ENCODE data around the gene GUCA2A.

The GUCA2A gene

GRCh38 chr1:42133809-42134526 is 30.6 kb downstream of the GUCA2A start:
- DNase-seq (ENCODE audit: low read depth in 3 of 3, low spot score in 1 of 3): no peak

DNA sequence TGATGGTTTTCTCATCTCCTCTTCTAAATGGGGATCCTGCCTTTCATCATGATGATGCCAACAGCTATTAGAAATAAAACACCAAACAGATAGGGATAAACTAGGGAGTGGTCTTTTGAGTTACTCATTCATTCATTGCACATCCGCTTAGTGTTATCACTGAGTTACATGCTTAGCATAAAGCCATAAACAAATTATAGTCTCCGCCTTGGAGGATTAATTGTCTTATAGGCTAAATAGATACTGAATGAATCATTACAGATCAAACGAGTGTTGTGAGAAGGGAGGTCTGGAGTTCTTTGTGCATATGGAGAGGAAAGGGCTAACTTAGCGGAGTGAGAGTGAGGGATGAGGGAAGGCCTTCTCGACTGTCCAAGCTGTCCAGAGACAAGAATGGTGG is 31.2 kb downstream of the GUCA2A start:
- DNase-seq (ENCODE audit: low read depth in 3 of 3, low spot score in 1 of 3): no peak

- no peak for DNase-seq (ENCODE audit: low read depth in 3 of 3, low spot score in 1 of 3)
Measured at GRCh38 chr1:42130061-42130660, 34.4 kb downstream of the GUCA2A start.

GRCh38 chr1:42128964-42129363 is 35.6 kb downstream of the GUCA2A start:
- no peak for DNase-seq (ENCODE audit: low read depth in 3 of 3, low spot score in 1 of 3)

- DNase-seq (ENCODE audit: low read depth in 3 of 3, low spot score in 1 of 3): no peak
Measured at GRCh38 chr1:42128499-42128898, 36.0 kb downstream of the GUCA2A start.

DNA sequence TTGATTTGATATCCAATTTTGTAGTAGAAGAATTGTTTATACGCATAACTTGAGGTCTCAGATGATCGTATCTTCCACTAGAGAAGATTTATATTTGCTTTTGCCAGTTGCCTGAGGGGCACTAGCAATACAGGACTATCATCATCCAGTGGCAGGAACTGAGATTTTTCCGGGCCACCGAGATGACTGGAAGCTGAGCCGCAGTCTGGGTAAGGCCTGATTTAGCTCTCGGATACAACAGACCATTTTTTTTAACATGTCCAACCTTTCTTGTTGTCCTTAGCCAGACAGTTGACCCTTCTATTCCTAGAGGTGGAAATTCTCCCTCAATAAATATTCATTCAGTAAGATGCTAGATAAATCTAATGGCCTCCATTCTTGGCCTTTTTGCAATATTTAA is 36.8 kb downstream of the GUCA2A start:
- DNase-seq (ENCODE audit: low read depth in 3 of 3, low spot score in 1 of 3): no peak

DNA sequence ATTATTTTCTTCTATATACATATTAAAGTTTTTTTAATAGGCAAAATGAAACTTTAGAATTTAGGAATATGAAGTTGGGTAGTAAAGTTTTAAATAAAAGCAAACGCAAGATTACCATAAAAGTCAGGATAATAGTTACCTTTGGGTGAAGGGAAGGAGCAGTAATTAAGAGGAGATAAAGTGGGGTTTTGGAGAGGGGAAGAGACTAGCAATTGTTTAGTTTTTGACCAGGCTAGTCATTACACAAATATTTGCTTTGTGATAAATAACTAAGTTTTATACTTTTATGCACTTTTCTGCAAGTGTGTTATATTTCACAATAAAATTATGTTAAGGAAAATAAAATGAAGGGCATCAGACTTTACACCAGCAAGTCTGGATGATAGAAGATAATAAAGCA is 39.0 kb downstream of the GUCA2A start:
- DNase-seq (ENCODE audit: low read depth in 3 of 3, low spot score in 1 of 3): no peak

DNA sequence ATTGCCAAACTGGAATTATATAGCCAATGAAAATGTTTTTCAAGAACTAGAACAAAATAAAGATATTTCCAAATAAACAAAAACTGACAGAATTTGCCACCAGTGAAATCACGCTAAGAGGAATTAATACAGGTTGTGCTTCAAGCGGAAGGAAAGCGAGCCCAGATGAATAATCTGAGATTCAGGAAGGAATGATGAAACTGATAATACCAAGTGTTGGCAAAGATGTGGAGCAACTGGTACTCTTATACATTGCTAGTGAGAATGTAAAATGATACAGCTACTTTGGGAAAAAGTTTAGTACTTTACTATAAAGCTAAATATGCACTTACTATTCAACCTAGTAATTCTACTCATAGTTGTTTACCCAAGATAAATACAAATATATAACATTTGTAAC is 42.1 kb downstream of the GUCA2A start:
- no peak for DNase-seq (ENCODE audit: low read depth in 3 of 3, low spot score in 1 of 3)

DNA sequence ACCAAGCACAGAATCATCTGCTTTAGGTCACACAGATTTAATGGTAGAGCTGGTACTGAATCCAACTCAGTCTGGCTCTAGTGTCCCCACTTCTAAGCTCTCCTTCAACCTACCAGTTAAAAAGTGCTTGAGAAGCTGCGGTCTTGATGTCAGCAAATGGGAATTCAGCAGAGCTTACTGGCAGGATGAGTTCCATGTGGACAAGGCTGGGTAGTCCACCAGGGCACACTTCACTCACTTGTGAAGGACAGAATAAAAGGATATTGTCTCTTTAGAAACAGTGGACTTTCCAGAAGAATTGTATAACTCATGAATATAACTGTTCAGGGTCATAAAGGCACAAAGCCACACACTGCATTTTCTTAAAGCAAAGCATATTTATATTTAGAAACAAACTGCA is 46.4 kb downstream of the GUCA2A start:
- no peak for DNase-seq (ENCODE audit: low read depth in 3 of 3, low spot score in 1 of 3)

GRCh38 chr1:42117214-42117613 is 47.3 kb downstream of the GUCA2A start:
- no peak for DNase-seq (ENCODE audit: low read depth in 3 of 3, low spot score in 1 of 3)

DNA sequence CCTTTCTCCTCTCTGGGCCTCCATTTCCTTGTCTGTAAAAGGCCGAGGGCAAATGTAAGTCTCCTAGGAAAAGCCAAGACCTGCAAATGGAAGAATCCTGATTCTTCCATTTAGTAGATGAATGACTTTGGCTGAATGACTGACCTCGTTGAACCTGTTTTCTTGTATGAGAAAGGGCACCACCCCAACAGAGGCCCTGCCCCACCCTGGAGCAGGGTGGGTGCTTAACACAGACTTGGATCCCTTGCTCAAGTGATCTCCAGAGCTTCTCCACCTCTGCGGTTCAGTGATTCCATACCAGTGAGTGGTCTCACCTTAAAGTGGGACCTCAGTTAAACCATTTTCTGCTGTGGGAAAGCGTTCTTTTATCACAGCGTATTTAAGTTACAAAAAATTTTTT is 50.3 kb downstream of the GUCA2A start:
- DNase-seq (ENCODE audit: low read depth in 3 of 3, low spot score in 1 of 3): no peak
